ENCODE measurements around the gene ABCE1. TPM values are rescaled to one million over a fixed set of nuclear protein-coding genes. Genes with fewer than 3 reads are reported as not detected.

The ABCE1 gene
- total RNA-seq, 4 donors from 2014 or later, result 53.7 to 70.2 (median 64.7) TPM

- Histone ChIP-seq H3K9me3 (no peaks in the 10 kb centered on the region), H3K36me3 (no peaks in the 10 kb centered on the region), H3K27ac (no peak overlapping the region), H3K4me3 (replicated peaks in 1 of 3) (no peak overlapping the region), H3K4me1 (no peaks in the 10 kb centered on the region), H3K27me3 (no peaks in the 10 kb centered on the region)
- intact Hi-C loops (cut with DNase I), result no loop called here
- DNase-seq, result no peak
- WGBS, 2 donors, result 95 to 96% methylated on average over 6 of the region's 6 CpGs
- TF ChIP-seq POLR2A (IDR thresholded peaks at IDR 0.05) (no peak), CTCF (IDR thresholded peaks at IDR 0.05) (no peak)
Observed at GRCh38 chr4:145056325-145057130, 41.6 kb upstream of the ABCE1 start.

- H3K4me3 ChIP-seq (replicated peaks in 1 of 3), result no peak overlapping the region
- TF ChIP-seq CTCF (IDR thresholded peaks at IDR 0.05) (no peak), POLR2A (IDR thresholded peaks at IDR 0.05) (no peak)
- no peaks in the 10 kb centered on the region for H3K36me3 ChIP-seq
- no peaks in the 10 kb centered on the region for H3K27me3 ChIP-seq
- H3K9me3 ChIP-seq, result no peaks in the 10 kb centered on the region
- no peaks in the 10 kb centered on the region for H3K4me1 ChIP-seq
- DNase-seq, result no peak
- no peak overlapping the region for H3K27ac ChIP-seq
- intact Hi-C loops (cut with DNase I), result no loop called here
Observed at GRCh38 chr4:145058256-145058655, 39.9 kb upstream of the ABCE1 start.

GRCh38 chr4:145061318-145061920, 36.7 kb upstream of the ABCE1 start:
- H3K4me1 ChIP-seq, result peaks cover 4 to 11% of the 10 kb centered on the region in 2 donors
- WGBS, 2 donors, result 67 to 71% methylated on average over 6 of the region's 6 CpGs
- DNase-seq, result no peak
- H3K27me3 ChIP-seq, result no peaks in the 10 kb centered on the region
- no peaks in the 10 kb centered on the region for H3K9me3 ChIP-seq
- no peak overlapping the region for H3K27ac ChIP-seq
- intact Hi-C loops (cut with DNase I), result no loop called here
- TF ChIP-seq POLR2A (IDR thresholded peaks at IDR 0.05) (no peak), CTCF (IDR thresholded peaks at IDR 0.05) (peak in 3 of 6 experiments; percentile 51 to 56 (median 52))
- H3K4me3 ChIP-seq (replicated peaks in 1 of 3), result no peak overlapping the region
- no peaks in the 10 kb centered on the region for H3K36me3 ChIP-seq

- H3K9me3 ChIP-seq, result no peaks in the 10 kb centered on the region
- peaks cover 0 to 4% of the 10 kb centered on the region in 2 donors for H3K36me3 ChIP-seq
- peak overlapping the region in 1 of 3 donors; percentile 12 for H3K27ac ChIP-seq
- no peak overlapping the region for H3K4me3 ChIP-seq (replicated peaks in 1 of 3)
- 37 to 46% methylated on average over 2 of the region's 2 CpGs for WGBS, 2 donors
- DNase-seq, result no peak
- intact Hi-C loops (cut with DNase I), result no loop called here
- no peaks in the 10 kb centered on the region for H3K27me3 ChIP-seq
- peaks cover 7 to 13% of the 10 kb centered on the region in 2 donors for H3K4me1 ChIP-seq
- no peak for TF ChIP-seq POLR2A (IDR thresholded peaks at IDR 0.05)
- no peak for TF ChIP-seq CTCF (IDR thresholded peaks at IDR 0.05)
Observed at GRCh38 chr4:145066063-145066501, 32.0 kb upstream of the ABCE1 start.

- Histone ChIP-seq H3K9me3 (no peaks in the 10 kb centered on the region), H3K4me1 (peaks cover 7 to 13% of the 10 kb centered on the region in 2 donors), H3K27me3 (no peaks in the 10 kb centered on the region), H3K4me3 (replicated peaks in 1 of 3) (no peak overlapping the region), H3K36me3 (peaks cover 0 to 4% of the 10 kb centered on the region in 2 donors), H3K27ac (no peak overlapping the region)
- no peak for DNase-seq
- WGBS, 2 donors, result 85 to 88% methylated on average over 3 of the region's 3 CpGs
- no peak for TF ChIP-seq POLR2A (IDR thresholded peaks at IDR 0.05)
- no peak for TF ChIP-seq CTCF (IDR thresholded peaks at IDR 0.05)
- intact Hi-C loops (cut with DNase I), result no loop called here
Observed at GRCh38 chr4:145069361-145069760, 28.8 kb upstream of the ABCE1 start.

All from thyroid gland (tissue), 4 donors.